ENCODE measurements around the gene TOMT. TPM values are rescaled to one million over a fixed set of nuclear protein-coding genes. Genes with fewer than 3 reads are reported as not detected.

The TOMT gene
- total RNA-seq, 1 donor from 2014 or later: not detected

GRCh38 chr11:72067676-72068075 lies 38.0 kb upstream of the TOMT start:
- no peak for DNase-seq (ENCODE audit: low spot score in 2 of 2, unreplicated experiment in 2 of 2)
- Mint-ChIP-seq H3K36me3 (peaks cover 7% of the 10 kb centered on the region), H3K27ac (no peak overlapping the region), H3K4me3 (no peak overlapping the region), H3K9me3 (no peaks in the 10 kb centered on the region), H3K4me1 (peaks cover 30% of the 10 kb centered on the region), H3K27me3 (ENCODE audit: low read depth) (no peaks in the 10 kb centered on the region)
- no peak for TF ChIP-seq CTCF (IDR thresholded peaks at IDR 0.05; ENCODE audit: unreplicated experiment)

GRCh38 chr11:72069200-72069599 lies 36.5 kb upstream of the TOMT start:
- Mint-ChIP-seq H3K27me3 (ENCODE audit: low read depth) (no peaks in the 10 kb centered on the region), H3K36me3 (peaks cover 7% of the 10 kb centered on the region), H3K9me3 (no peaks in the 10 kb centered on the region), H3K4me1 (peaks cover 30% of the 10 kb centered on the region), H3K4me3 (no peak overlapping the region), H3K27ac (peak overlapping the region; percentile 44)
- no peak for TF ChIP-seq CTCF (IDR thresholded peaks at IDR 0.05; ENCODE audit: unreplicated experiment)
- DNase-seq (ENCODE audit: low spot score in 2 of 2, unreplicated experiment in 2 of 2): no peak

- DNase-seq (ENCODE audit: low spot score in 2 of 2, unreplicated experiment in 2 of 2): no peak
- TF ChIP-seq CTCF (IDR thresholded peaks at IDR 0.05; ENCODE audit: unreplicated experiment): no peak
- Mint-ChIP-seq H3K27ac (peak overlapping the region; percentile 44), H3K36me3 (peaks cover 7% of the 10 kb centered on the region), H3K9me3 (no peaks in the 10 kb centered on the region), H3K4me3 (no peak overlapping the region), H3K27me3 (ENCODE audit: low read depth) (no peaks in the 10 kb centered on the region), H3K4me1 (peaks cover 30% of the 10 kb centered on the region)
These were observed 35.9 kb upstream of the TOMT start for GRCh38 chr11:72069787-72070251.

GRCh38 chr11:72070491-72070890 lies 35.2 kb upstream of the TOMT start:
- no peak overlapping the region for H3K4me3 Mint-ChIP-seq
- no peaks in the 10 kb centered on the region for H3K9me3 Mint-ChIP-seq
- DNase-seq (ENCODE audit: low spot score in 2 of 2, unreplicated experiment in 2 of 2): no peak
- peak overlapping the region; percentile 44 for H3K27ac Mint-ChIP-seq
- peaks cover 8% of the 10 kb centered on the region for H3K36me3 Mint-ChIP-seq
- H3K4me1 Mint-ChIP-seq: peaks cover 30% of the 10 kb centered on the region
- TF ChIP-seq CTCF (IDR thresholded peaks at IDR 0.05; ENCODE audit: unreplicated experiment): no peak
- no peaks in the 10 kb centered on the region for H3K27me3 Mint-ChIP-seq (ENCODE audit: low read depth)

- H3K4me1 Mint-ChIP-seq: peaks cover 35% of the 10 kb centered on the region
- peak overlapping the region; percentile 1 for H3K4me3 Mint-ChIP-seq
- H3K9me3 Mint-ChIP-seq: no peaks in the 10 kb centered on the region
- no peaks in the 10 kb centered on the region for H3K27me3 Mint-ChIP-seq (ENCODE audit: low read depth)
- peak overlapping the region; percentile 93 for H3K27ac Mint-ChIP-seq
- TF ChIP-seq CTCF (IDR thresholded peaks at IDR 0.05; ENCODE audit: unreplicated experiment): no peak
- DNase-seq (ENCODE audit: low spot score in 2 of 2, unreplicated experiment in 2 of 2): no peak
- H3K36me3 Mint-ChIP-seq: peaks cover 4% of the 10 kb centered on the region
These were observed 33.4 kb upstream of the TOMT start for GRCh38 chr11:72072348-72072747.

GRCh38 chr11:72075109-72075508 lies 30.6 kb upstream of the TOMT start:
- Mint-ChIP-seq H3K27me3 (ENCODE audit: low read depth) (no peaks in the 10 kb centered on the region), H3K36me3 (peaks cover 1% of the 10 kb centered on the region), H3K4me1 (peaks cover 40% of the 10 kb centered on the region), H3K9me3 (no peaks in the 10 kb centered on the region), H3K4me3 (no peak overlapping the region), H3K27ac (peak overlapping the region; percentile 74)
- DNase-seq (ENCODE audit: low spot score in 2 of 2, unreplicated experiment in 2 of 2): no peak
- no peak for TF ChIP-seq CTCF (IDR thresholded peaks at IDR 0.05; ENCODE audit: unreplicated experiment)

Measured in mesothelial cell of epicardium (in vitro differentiated cells).